Sigmoid colon (tissue), 7 donors: ENCODE results near the gene KLHL11. TPM values are rescaled to one million over a fixed set of nuclear protein-coding genes. Genes with fewer than 3 reads are reported as not detected.
"Not testable (repeated sequence)": the region's sequence is repeated elsewhere in the genome, so short reads cannot be mapped to it uniquely, and the experiment has no call there.

Experiments
- DNase-seq: peaks from one replicate; pipeline ENCODE4 v3.0.0-alpha.2; 2019
- H3K27ac ChIP-seq, 4 donors: fragments of 200-600 bp; sonication (generic); one replicate each; pipeline ENCODE4 v1.5.1; 2016 to 2019; ENCODE audit warnings: mild to moderate bottlenecking in 1 of 4
- H3K27me3 ChIP-seq, 3 donors: fragments of 200-600 bp; sonication (generic); one replicate each; pipeline ENCODE4 v1.5.1; 2019; ENCODE audit warnings: mild to moderate bottlenecking in 1 of 3
- H3K36me3 ChIP-seq, 4 donors: fragments of 200-600 bp; sonication (generic); one replicate each; pipeline ENCODE4 v1.5.1; 2016 to 2019
- H3K4me1 ChIP-seq, 4 donors: fragments of 200-600 bp; sonication (generic); one replicate each; pipeline ENCODE4 v1.5.1; 2017 to 2019
- H3K4me3 ChIP-seq, 4 donors: fragments of 200-600 bp; sonication (generic); one replicate each; pipeline ENCODE4 v1.5.1; 2017 to 2019; ENCODE audit warnings: mild to moderate bottlenecking in 2 of 4, moderate library complexity in 1 of 4
- H3K9me3 ChIP-seq, 4 donors: fragments of 200-600 bp in 3 of 4; sonication (generic) in 3 of 4; one replicate each; pipeline versions ENCODE4 v1.5.1 to v1.6.1; 2013 to 2019
- CTCF ChIP-seq, 4 experiments: fragments of 450-650 bp in 3 of 4; fragments of 200-600 bp in 1 of 4; IDR thresholded peaks; one replicate each; pipeline ENCODE4 v1.5.1; 2016 to 2019; ENCODE audit warnings: antibody characterized with exemption in 4 of 4, mild to moderate bottlenecking in 3 of 4, moderate library complexity in 2 of 4
- EP300 ChIP-seq, 4 donors: sonication (generic); formaldehyde crosslinking; IDR thresholded peaks; one replicate each; pipeline ENCODE4 v1.6.1; 2017; ENCODE audit warnings: antibody characterized with exemption in 4 of 4
- POLR2A ChIP-seq, 2 donors: fragments of 450-650 bp; IDR thresholded peaks; one replicate each; pipeline ENCODE4 v1.6.1; 2016; ENCODE audit warnings: antibody characterized with exemption in 2 of 2, mild to moderate bottlenecking in 2 of 2, moderate library complexity in 2 of 2
- POLR2AphosphoS5 ChIP-seq, 4 donors: sonication (generic); formaldehyde crosslinking; IDR thresholded peaks; one replicate each; pipeline ENCODE4 v1.6.1; 2017; ENCODE audit warnings: antibody characterized with exemption in 4 of 4
- WGBS, 2 donors: extraction: QIAGEN DNeasy Blood & Tissue Kit; methylation state at CpG; one replicate each; pipeline ENCODE4 v1.1.7; 2013; 5-methylcytosine and 5-hydroxymethylcytosine counted together
- intact Hi-C: fragments of 100-400 bp; cut with DNase I; formaldehyde crosslinking; loops from one replicate; pipeline ENCODE4 v1.15.1; 2023
- polyA plus RNA-seq, 3 donors: library from polyadenylated mRNA; stranded (reverse); fragments of 200-250 nt; gene quantifications; one replicate each; pipeline ENCODE4 v1.2.3, GENCODE V29; 2013
- total RNA-seq, 4 donors: library from RNA; depleted of rRNA; stranded (reverse); fragments of >200 nt; gene quantifications; one replicate each; pipeline ENCODE4 v1.1.0, GENCODE V29; 2016
- donor health status: healthy with polysubstance abuse.
- donor health status: Bipolar disorder and iron deficiency.
- donor health status: healthy.

The KLHL11 gene
- total and polyA plus RNA-seq, 7 donors, result 0.46 to 21.6 (median 17.1) TPM; not detected in 1

DNA sequence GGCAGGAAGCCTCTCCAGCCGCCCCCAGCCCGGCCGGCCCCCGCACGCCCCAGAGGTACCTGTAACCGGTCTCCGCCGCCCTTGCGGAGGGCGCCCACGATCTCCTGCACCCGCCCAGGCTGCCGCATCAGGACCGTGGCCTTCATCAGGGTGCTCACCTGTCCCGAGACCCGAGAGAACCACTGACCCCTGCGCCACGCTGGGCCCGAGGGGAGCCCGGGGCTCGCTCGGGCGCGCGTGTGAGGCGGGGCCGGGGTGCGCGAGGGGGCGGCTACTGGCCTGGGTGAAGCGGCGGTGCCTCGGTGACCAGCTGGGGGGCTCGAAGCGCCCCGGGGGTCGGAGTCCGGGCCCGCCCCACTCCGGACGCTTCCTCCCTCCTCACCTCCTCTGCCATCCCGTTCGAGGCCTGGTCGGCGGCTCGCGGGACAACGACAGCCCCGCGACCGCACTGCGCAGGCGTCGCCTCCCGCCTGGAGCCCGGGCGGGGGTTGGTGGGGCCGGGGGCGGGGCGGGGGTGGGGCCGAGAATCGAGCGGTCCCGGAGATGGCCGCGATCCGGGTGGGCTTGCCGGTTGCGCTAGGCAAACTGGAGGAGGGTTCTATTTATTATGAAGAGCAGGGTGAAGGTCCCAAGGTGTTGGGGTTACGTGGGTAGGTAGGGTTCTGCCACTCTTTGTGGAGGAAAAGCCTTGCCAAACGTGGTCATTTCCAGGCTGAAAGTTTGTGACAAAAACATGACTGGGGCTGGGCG lies 29.2 kb downstream of the KLHL11 start, which contains the start of gene NT5C3B:
TSS of gene NT5C3B (minus strand) at position 433 of the 750 bp plus-strand sequence. CDS start at position 394, 39 bp downstream.
- intact Hi-C loops, result loop anchor here (2.0 kb wide), 1 partner anchor 23 kb away; the partner anchor contains the start of gene FKBP10
- no peak for TF ChIP-seq POLR2A (IDR thresholded peaks at IDR 0.05)
- TF ChIP-seq EP300 (IDR thresholded peaks at IDR 0.05), result no peak
- TF ChIP-seq POLR2AphosphoS5 (IDR thresholded peaks at IDR 0.05), result peak; percentile 49 to 76 (median 62)

DNA sequence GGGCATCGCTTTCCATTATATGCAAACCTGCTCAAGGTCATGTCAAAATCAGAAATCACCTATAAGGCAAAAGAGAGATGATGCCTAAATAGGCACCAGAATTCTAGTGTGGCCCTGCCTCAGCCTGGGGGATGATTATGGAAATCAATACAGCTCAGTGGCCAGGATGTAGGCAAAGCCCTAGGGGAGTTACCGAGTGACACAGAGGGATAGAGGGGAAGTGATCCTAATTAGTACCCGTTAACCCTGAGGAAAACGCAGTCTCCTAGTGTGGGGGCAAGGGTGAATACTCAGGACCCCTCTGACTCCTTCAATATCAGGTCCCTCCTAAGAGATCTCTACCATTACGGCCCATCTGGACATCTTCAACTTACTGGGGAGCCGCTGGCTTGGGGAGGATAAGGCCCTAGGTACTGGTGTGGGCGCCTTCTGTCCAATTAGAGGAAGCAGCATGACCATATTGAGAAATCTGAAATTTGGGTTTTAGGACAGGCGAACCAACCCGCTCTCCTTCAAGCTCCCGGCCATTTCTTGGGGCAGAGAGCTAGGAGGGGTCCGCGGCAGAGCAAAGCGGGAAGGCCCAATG lies 29.9 kb downstream of the KLHL11 start:
- Histone ChIP-seq H3K4me3 (peak overlapping the region; percentile 68 to 97 (median 84)), H3K27ac (peak overlapping the region; percentile 77 to 91 (median 86)), H3K9me3 (no peaks in the 10 kb centered on the region), H3K4me1 (peaks cover 0 to 17% (median 15%) of the 10 kb centered on the region in 4 donors), H3K27me3 (no peaks in the 10 kb centered on the region), H3K36me3 (peaks cover 11 to 35% (median 19%) of the 10 kb centered on the region in 4 donors)
- WGBS, 2 donors, result 21 to 30% methylated on average over 13 of the region's 13 CpGs
- intact Hi-C loops, result loop anchor here (2.0 kb wide), 1 partner anchor 23 kb away; the partner anchor contains the start of gene FKBP10
- TF ChIP-seq EP300 (IDR thresholded peaks at IDR 0.05) (no peak), POLR2A (IDR thresholded peaks at IDR 0.05) (no peak), POLR2AphosphoS5 (IDR thresholded peaks at IDR 0.05) (no peak), CTCF (IDR thresholded peaks at IDR 0.05) (no peak)
- no peak for DNase-seq

More for the DNA sequence above, 29.2 kb downstream of the KLHL11 start, which contains the start of gene NT5C3B:
- H3K9me3 ChIP-seq, result no peaks in the 10 kb centered on the region
- no peaks in the 10 kb centered on the region for H3K27me3 ChIP-seq
- H3K4me3 ChIP-seq, result peak within 1 kb of the TSS; percentile 68 to 97 (median 84)
- peak; percentile 82 for DNase-seq
- H3K27ac ChIP-seq, result peak within 1 kb of the TSS; percentile 77 to 91 (median 86)
- H3K4me1 ChIP-seq, result peaks cover 0 to 17% (median 15%) of the 10 kb centered on the region in 4 donors
- WGBS, 2 donors, result 1% methylated on average over 72 of the region's 72 CpGs
- peaks cover 4 to 28% (median 14%) of the 10 kb centered on the region in 4 donors for H3K36me3 ChIP-seq

DNA sequence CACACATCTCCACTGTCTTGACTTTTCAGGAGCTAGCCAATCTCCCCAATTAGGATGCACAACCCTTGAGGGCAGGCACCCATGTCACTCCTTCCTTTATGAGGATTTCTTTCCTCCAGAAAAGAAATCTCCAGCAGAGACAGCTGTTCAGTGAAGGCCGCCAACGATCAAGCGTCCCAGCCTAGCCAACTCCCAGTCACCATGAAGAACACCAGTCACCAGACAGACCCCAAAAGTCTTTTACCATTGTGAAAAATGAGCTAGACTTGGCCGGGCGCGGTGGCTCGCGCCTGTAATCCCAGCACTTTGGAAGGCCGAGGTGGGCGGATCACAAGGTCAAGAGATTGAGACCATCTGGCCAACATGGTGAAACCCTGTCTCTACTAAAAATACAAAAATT lies 35.3 kb downstream of the KLHL11 start:
- DNase-seq, H3K4me3 ChIP-seq, H3K9me3 ChIP-seq, intact Hi-C loops, H3K27ac ChIP-seq, H3K27me3 ChIP-seq: not testable (repeated sequence)
- peaks cover 24 to 85% (median 32%) of the 10 kb centered on the region in 4 donors for H3K36me3 ChIP-seq
- WGBS, 2 donors, result 86% methylated on average over 10 of the region's 10 CpGs
- peaks cover 0 to 13% (median 6%) of the 10 kb centered on the region in 4 donors for H3K4me1 ChIP-seq

- WGBS, 2 donors, result 91 to 93% methylated on average over 19 of the region's 19 CpGs
- intact Hi-C loops, result no loop called here
- TF ChIP-seq POLR2AphosphoS5 (IDR thresholded peaks at IDR 0.05), result no peak
- DNase-seq, result no peak
- Histone ChIP-seq H3K36me3 (peaks cover 12 to 54% (median 14%) of the 10 kb centered on the region in 4 donors), H3K27me3 (no peaks in the 10 kb centered on the region), H3K9me3 (no peaks in the 10 kb centered on the region), H3K4me1 (peaks cover 0 to 6% (median 2%) of the 10 kb centered on the region in 4 donors), H3K4me3 (no peak overlapping the region), H3K27ac (no peak overlapping the region)
Observed at GRCh38 chr17:41825175-41825845, 39.9 kb downstream of the KLHL11 start.

DNA sequence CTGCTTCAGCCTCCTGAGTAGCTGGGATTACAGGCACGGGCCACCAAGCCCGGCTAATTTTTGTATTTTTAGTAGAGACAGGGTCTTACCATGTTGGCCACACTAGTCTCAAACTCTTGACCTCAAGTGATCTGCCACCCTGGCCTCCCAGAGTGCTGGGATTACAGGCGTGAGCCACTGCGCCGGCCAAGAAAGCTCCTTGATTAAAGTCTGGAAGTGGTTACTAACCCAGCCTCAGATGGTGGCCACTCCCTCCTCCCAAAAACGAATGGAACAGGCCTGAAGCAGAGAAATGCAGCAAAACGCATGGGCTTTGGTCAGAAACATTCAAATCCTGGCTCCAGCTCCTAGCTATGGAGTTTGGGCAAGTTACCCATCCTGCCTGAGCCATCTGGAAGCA lies 41.1 kb downstream of the KLHL11 start:
- Histone ChIP-seq H3K4me3 (no peak overlapping the region), H3K9me3 (no peaks in the 10 kb centered on the region), H3K27ac (no peak overlapping the region), H3K36me3 (peaks cover 5 to 43% (median 9%) of the 10 kb centered on the region in 4 donors), H3K27me3 (no peaks in the 10 kb centered on the region), H3K4me1 (peaks cover 0 to 6% (median 2%) of the 10 kb centered on the region in 4 donors)
- 65% methylated on average over 7 of the region's 7 CpGs for WGBS, 2 donors
- no peak for TF ChIP-seq POLR2A (IDR thresholded peaks at IDR 0.05)
- TF ChIP-seq EP300 (IDR thresholded peaks at IDR 0.05), result no peak
- TF ChIP-seq POLR2AphosphoS5 (IDR thresholded peaks at IDR 0.05), result no peak
- TF ChIP-seq CTCF (IDR thresholded peaks at IDR 0.05), result no peak
- DNase-seq, result no peak
- intact Hi-C loops, result no loop called here
